Lung (tissue), 12 donors: ENCODE data around the gene DUSP7. TPM values are rescaled to one million over a fixed set of nuclear protein-coding genes. Genes with fewer than 3 reads are reported as not detected.

Experiments
- ATAC-seq: fragments of 200-7000 bp; cut with Tn5 transposase; one replicate; pipeline ENCODE4 v1.9.1; 2020; ENCODE audit warnings: moderate number of reproducible peaks; ENCODE audit not compliant: insufficient read depth, low FRiP score
- DNase-seq, 3 donors: peaks; one replicate each; pipeline ENCODE4 v3.0.0-alpha.2; 2013 to 2017
- H3K27ac ChIP-seq, 2 donors: one replicate each; pipeline ENCODE4 v1.5.1; 2013; ENCODE audit warnings: mild to moderate bottlenecking in 2 of 2, moderate library complexity in 2 of 2, control low read depth in 1 of 2, inconsistent platforms in 1 of 2, low read depth in 1 of 2, low read length in 1 of 2
- H3K27me3 ChIP-seq, 3 donors: one replicate each; pipeline ENCODE4 v1.5.1; 2013; ENCODE audit warnings: low read length in 2 of 3; ENCODE audit not compliant: control insufficient read depth in 3 of 3, insufficient read depth in 3 of 3
- H3K36me3 ChIP-seq, 4 donors: one replicate each; pipeline ENCODE4 v1.5.1; 2013; ENCODE audit warnings: low read length in 4 of 4, mild to moderate bottlenecking in 1 of 4, moderate library complexity in 1 of 4; ENCODE audit not compliant: control insufficient read depth in 4 of 4, insufficient read depth in 4 of 4
- H3K4me1 ChIP-seq, 5 donors: one replicate each; pipeline ENCODE4 v1.5.1; 2013; ENCODE audit warnings: low read length in 5 of 5, mild to moderate bottlenecking in 2 of 5, moderate library complexity in 1 of 5; ENCODE audit not compliant: control insufficient read depth in 5 of 5, insufficient read depth in 5 of 5
- H3K4me3 ChIP-seq: one replicate; pipeline ENCODE4 v1.5.1; 2013; ENCODE audit warnings: mild to moderate bottlenecking, control low read depth, moderate library complexity
- H3K9ac ChIP-seq, 2 donors: one replicate each; pipeline ENCODE4 v1.5.1; 2013; ENCODE audit warnings: low read length in 2 of 2, control low read depth in 1 of 2; ENCODE audit not compliant: insufficient read depth in 1 of 2
- H3K9me3 ChIP-seq, 4 donors: one replicate each; pipeline ENCODE4 v1.5.1; 2013; ENCODE audit warnings: low read length in 3 of 4, mild to moderate bottlenecking in 1 of 4, moderate library complexity in 1 of 4; ENCODE audit not compliant: control insufficient read depth in 4 of 4, insufficient read depth in 3 of 4
- CTCF ChIP-seq: IDR thresholded peaks from 2 replicates; pipeline ENCODE4 v1.5.1; 2012; ENCODE audit warnings: mild to moderate bottlenecking; ENCODE audit errors: control extremely low read depth, extremely low read depth
- WGBS, 2 donors: extraction: QIAGEN DNeasy Blood & Tissue Kit; methylation state at CpG; one replicate each; pipeline ENCODE4 v1.1.7; 2013; 5-methylcytosine and 5-hydroxymethylcytosine counted together
- polyA plus RNA-seq, 2 donors: library from polyadenylated mRNA; stranded (reverse); fragments of 200-250 nt; gene quantifications; one replicate each; pipeline ENCODE4 v1.2.1, GENCODE V29; 2013
- total RNA-seq, 2 donors: library from RNA; depleted of rRNA in 1 of 2; stranded (reverse); fragments of >200 nt in 1 of 2; gene quantifications; one replicate each; pipeline ENCODE4 v1.2.1, GENCODE V29; 2014 to 2021
- donor health status: control.
- donor health status: control.
- donor health status: Bipolar disorder and iron deficiency.
- donor health status: healthy.
- donor health status: DM: yes; HTN: yes; CAD: no.

Gene DUSP7
- total and polyA plus RNA-seq, 4 donors, result 10.2 to 36.2 (median 20.9) TPM

GRCh38 chr3:52040600-52040999 lies 15.8 kb downstream of the DUSP7 start:
- Histone ChIP-seq H3K27me3 (no peaks in the 10 kb centered on the region), H3K9ac (no peak overlapping the region), H3K27ac (peak overlapping the region in 1 of 2 donors; percentile 11), H3K36me3 (no peaks in the 10 kb centered on the region), H3K4me1 (peaks cover 0 to 22% (median 14%) of the 10 kb centered on the region in 5 donors), H3K9me3 (no peaks in the 10 kb centered on the region), H3K4me3 (no peak overlapping the region)
- DNase-seq, result no peak
- no peak for TF ChIP-seq CTCF
- WGBS, 2 donors, result 75 to 76% methylated on average over 8 of the region's 8 CpGs
- ATAC-seq, result no peak

- WGBS, 2 donors, result 43 to 66% methylated on average over 17 of the region's 17 CpGs
- no peaks in the 10 kb centered on the region for H3K9me3 ChIP-seq
- DNase-seq, result peak; percentile 86 to 95 (median 91)
- peaks cover 0 to 22% (median 9%) of the 10 kb centered on the region in 5 donors for H3K4me1 ChIP-seq
- peak; percentile 75 for ATAC-seq
- H3K27me3 ChIP-seq, result no peaks in the 10 kb centered on the region
- peak overlapping the region; percentile 35 to 45 for H3K27ac ChIP-seq
- no peak for TF ChIP-seq CTCF
- no peaks in the 10 kb centered on the region for H3K36me3 ChIP-seq
- no peak overlapping the region for H3K4me3 ChIP-seq
- H3K9ac ChIP-seq, result peak overlapping the region in 1 of 2 donors; percentile 11
Measured at GRCh38 chr3:52039846-52040245, 16.5 kb downstream of the DUSP7 start.

- WGBS, 2 donors, result 69 to 78% methylated on average over 4 of the region's 4 CpGs
- Histone ChIP-seq H3K9ac (no peak overlapping the region), H3K27me3 (no peaks in the 10 kb centered on the region), H3K27ac (peak overlapping the region; percentile 35 to 45), H3K9me3 (no peaks in the 10 kb centered on the region), H3K36me3 (no peaks in the 10 kb centered on the region), H3K4me3 (no peak overlapping the region), H3K4me1 (peaks cover 0 to 22% (median 9%) of the 10 kb centered on the region in 5 donors)
- DNase-seq (no peak), ATAC-seq (no peak)
- no peak for TF ChIP-seq CTCF
Measured at GRCh38 chr3:52039426-52039825, 16.9 kb downstream of the DUSP7 start.

GRCh38 chr3:52038227-52038626 lies 18.1 kb downstream of the DUSP7 start:
- no peak for TF ChIP-seq CTCF
- H3K4me1 ChIP-seq, result peaks cover 0 to 22% (median 9%) of the 10 kb centered on the region in 5 donors
- H3K9me3 ChIP-seq, result no peaks in the 10 kb centered on the region
- 89 to 95% methylated on average over 5 to 6 of the region's 6 CpGs for WGBS, 2 donors
- DNase-seq, result no peak
- H3K36me3 ChIP-seq, result no peaks in the 10 kb centered on the region
- no peaks in the 10 kb centered on the region for H3K27me3 ChIP-seq
- H3K4me3 ChIP-seq, result no peak overlapping the region
- H3K9ac ChIP-seq, result no peak overlapping the region
- H3K27ac ChIP-seq, result no peak overlapping the region
- no peak for ATAC-seq
